HEK293 (cell line): ENCODE data around the gene ARHGAP45.
A peak's percentile ranks its signal among the peaks of the same experiment; 100 is the strongest.

Experiments
- FEZF1 ChIP-seq: fragments of 450-650 bp; formaldehyde crosslinking; IDR thresholded peaks from 2 replicates; pipeline ENCODE4 v1.5.1; 2016; ENCODE audit warnings: missing biosample characterization, missing genetic modification characterization
- GLI4 ChIP-seq: fragments of 450-650 bp; formaldehyde crosslinking; IDR thresholded peaks from 2 replicates; pipeline ENCODE4 v1.5.1; 2016; ENCODE audit warnings: missing biosample characterization, missing genetic modification characterization
- MEIS1 ChIP-seq: sonication (generic); formaldehyde crosslinking; IDR thresholded peaks from 2 replicates; pipeline ENCODE4 v1.8.1; 2022; ENCODE audit warnings: missing genetic modification reagents, mild to moderate bottlenecking, borderline replicate concordance
- PBX3 ChIP-seq: sonication (generic); formaldehyde crosslinking; IDR thresholded peaks from 2 replicates; pipeline ENCODE4 v1.8.1; 2022; ENCODE audit warnings: mild to moderate bottlenecking, moderate library complexity, missing genetic modification reagents
- PRDM4 ChIP-seq: fragments of 450-650 bp; formaldehyde crosslinking; IDR thresholded peaks from 2 replicates; pipeline ENCODE4 v1.5.1; 2017; ENCODE audit warnings: missing biosample characterization, missing genetic modification characterization
- REST ChIP-seq: fragments of 450-650 bp; formaldehyde crosslinking; IDR thresholded peaks from 2 replicates; pipeline ENCODE4 v1.5.1; 2016; ENCODE audit warnings: missing biosample characterization, missing genetic modification characterization
- ZBTB44 ChIP-seq: fragments of 450-650 bp; IDR thresholded peaks from 2 replicates; pipeline ENCODE4 v1.5.1; 2018; ENCODE audit warnings: missing biosample characterization, mild to moderate bottlenecking, missing genetic modification characterization
- ZFHX2 ChIP-seq: fragments of 450-650 bp; formaldehyde crosslinking; conservative IDR thresholded peaks from 2 replicates; pipeline ENCODE4 v1.5.1; 2016; ENCODE audit warnings: missing biosample characterization, missing genetic modification characterization
- ZFP41 ChIP-seq: fragments of 450-650 bp; formaldehyde crosslinking; IDR thresholded peaks from 2 replicates; pipeline ENCODE4 v1.5.1; 2016; ENCODE audit warnings: missing biosample characterization, missing genetic modification characterization, borderline replicate concordance
- ZIC2 ChIP-seq: fragments of 450-650 bp; formaldehyde crosslinking; IDR thresholded peaks from 2 replicates; pipeline ENCODE4 v1.5.1; 2016; ENCODE audit warnings: missing biosample characterization, missing genetic modification characterization
- ZNF140 ChIP-seq: fragments of 450-650 bp; formaldehyde crosslinking; IDR thresholded peaks from 2 replicates; pipeline ENCODE4 v1.5.1; 2016; ENCODE audit warnings: missing biosample characterization, missing genetic modification characterization
- ZNF157 ChIP-seq: fragments of 450-650 bp; formaldehyde crosslinking; IDR thresholded peaks from 2 replicates; pipeline ENCODE4 v1.5.1; 2016; ENCODE audit warnings: missing biosample characterization, missing genetic modification characterization
- ZNF174 ChIP-seq: fragments of 450-650 bp; formaldehyde crosslinking; IDR thresholded peaks from 2 replicates; pipeline ENCODE4 v1.5.0; 2017; ENCODE audit warnings: missing biosample characterization, mild to moderate bottlenecking, missing genetic modification characterization
- ZNF2 ChIP-seq: fragments of 450-650 bp; formaldehyde crosslinking; IDR thresholded peaks from 2 replicates; pipeline ENCODE4 v1.5.1; 2016; ENCODE audit warnings: missing biosample characterization, missing genetic modification characterization
- ZNF221 ChIP-seq: fragments of 450-650 bp; formaldehyde crosslinking; IDR thresholded peaks from 2 replicates; pipeline ENCODE4 v1.5.1; 2017; ENCODE audit warnings: missing biosample characterization, missing genetic modification characterization, borderline replicate concordance
- ZNF24 ChIP-seq: fragments of 450-650 bp; formaldehyde crosslinking; IDR thresholded peaks from 2 replicates; pipeline ENCODE4 v1.5.1; 2016; ENCODE audit warnings: missing biosample characterization, missing genetic modification characterization
- ZNF433 ChIP-seq: fragments of 450-650 bp; formaldehyde crosslinking; IDR thresholded peaks from 2 replicates; pipeline ENCODE4 v1.5.1; 2016; ENCODE audit warnings: missing biosample characterization, missing genetic modification characterization, low read depth
- ZNF544 ChIP-seq: fragments of 450-650 bp; formaldehyde crosslinking; IDR thresholded peaks from 2 replicates; pipeline ENCODE4 v1.5.0; 2017; ENCODE audit warnings: missing biosample characterization, missing genetic modification characterization
- ZNF548 ChIP-seq: fragments of 450-650 bp; formaldehyde crosslinking; IDR thresholded peaks from 2 replicates; pipeline ENCODE4 v1.5.1; 2016; ENCODE audit warnings: missing biosample characterization, missing genetic modification characterization
- ZNF639 ChIP-seq: fragments of 450-650 bp; formaldehyde crosslinking; IDR thresholded peaks from 2 replicates; pipeline ENCODE4 v1.5.1; 2016; ENCODE audit warnings: missing biosample characterization, missing genetic modification characterization
- ZNF645 ChIP-seq: fragments of 450-650 bp; formaldehyde crosslinking; IDR thresholded peaks from 2 replicates; pipeline ENCODE4; 2016; ENCODE audit warnings: missing biosample characterization, missing genetic modification characterization
- ZNF660 ChIP-seq: fragments of 450-650 bp; IDR thresholded peaks from 2 replicates; pipeline ENCODE4 v1.5.1; 2018; ENCODE audit warnings: missing biosample characterization, mild to moderate bottlenecking, missing genetic modification characterization
- ZNF701 ChIP-seq: fragments of 450-650 bp; formaldehyde crosslinking; IDR thresholded peaks from 2 replicates; pipeline ENCODE4 v1.5.1; 2016; ENCODE audit warnings: missing biosample characterization, missing genetic modification characterization
- ZNF704 ChIP-seq: fragments of 450-650 bp; formaldehyde crosslinking; IDR thresholded peaks from 2 replicates; pipeline ENCODE4 v1.5.1; 2016; ENCODE audit warnings: missing biosample characterization, missing genetic modification characterization
- ZNF707 ChIP-seq: fragments of 450-650 bp; formaldehyde crosslinking; IDR thresholded peaks from 2 replicates; pipeline ENCODE4 v1.5.1; 2016; ENCODE audit warnings: missing biosample characterization, missing genetic modification characterization
- ZNF785 ChIP-seq: fragments of 450-650 bp; formaldehyde crosslinking; IDR thresholded peaks from 2 replicates; pipeline ENCODE4 v1.5.1; 2016; ENCODE audit warnings: missing biosample characterization, missing genetic modification characterization
- ZNF792 ChIP-seq: fragments of 450-650 bp; formaldehyde crosslinking; IDR thresholded peaks from 2 replicates; pipeline ENCODE4 v1.5.1; 2016; ENCODE audit warnings: missing biosample characterization, missing genetic modification characterization

Gene ARHGAP45

GRCh38 chr19:1113030-1113985, 46.3 kb downstream of the ARHGAP45 start (continued):
- TF ChIP-seq PRDM4 (tag by site-specific recombination) = no peak; the same call in 1 of the 2 replicates
- TF ChIP-seq ZNF157 (tag by site-specific recombination) = no peak
- no peak for TF ChIP-seq ZNF544
- TF ChIP-seq ZNF639 = peak; percentile 49; the same call in 1 of the 2 replicates
- no peak for TF ChIP-seq ZBTB44 (tag by site-specific recombination)
- no peak for TF ChIP-seq ZNF140 (tag by site-specific recombination)
- TF ChIP-seq ZNF2 (tag by site-specific recombination) = no peak; the same call in 1 of the 2 replicates
- peak; percentile 95 for TF ChIP-seq ZFHX2 (tag by site-specific recombination)
- TF ChIP-seq REST (tag by site-specific recombination) = peak; percentile 81; the same call in 1 of the 2 replicates
- TF ChIP-seq PBX3 (CRISPR knock-in tag) = no peak
- TF ChIP-seq ZNF548 (tag by site-specific recombination) = no peak
- TF ChIP-seq ZNF707 (tag by site-specific recombination) = no peak
- no peak for TF ChIP-seq ZNF221
- TF ChIP-seq ZNF785 (tag by site-specific recombination) = no peak
- no peak for TF ChIP-seq ZNF24 (tag by site-specific recombination)
- TF ChIP-seq ZNF174 (tag by site-specific recombination) = no peak
- no peak for TF ChIP-seq GLI4
- no peak for TF ChIP-seq MEIS1 (CRISPR knock-in tag)
- no peak for TF ChIP-seq ZFP41 (tag by site-specific recombination)
- TF ChIP-seq FEZF1 = no peak
- no peak for TF ChIP-seq ZNF704 (tag by site-specific recombination)
- TF ChIP-seq ZNF660 (tag by site-specific recombination) = peak; percentile 58; the same call in 1 of the 2 replicates
- no peak for TF ChIP-seq ZNF792
- no peak for TF ChIP-seq ZNF701
- TF ChIP-seq ZNF433 (tag by site-specific recombination) = no peak
- no peak for TF ChIP-seq ZNF645 (tag by site-specific recombination)
- peak; percentile 95 for TF ChIP-seq ZIC2 (tag by site-specific recombination)
